IPS-15b (cell line): Measurements from ENCODE around the gene ATP10B.
A peak's percentile ranks its signal among the peaks of the same experiment; 100 is the strongest.

Experiments
- H3K27me3 ChIP-seq: one replicate; pipeline ENCODE4 v1.6.1; 2013; ENCODE audit warnings: low read length; ENCODE audit not compliant: control insufficient read depth, insufficient read depth
- H3K36me3 ChIP-seq: one replicate; pipeline ENCODE4 v1.6.1; 2013; ENCODE audit warnings: low read length; ENCODE audit not compliant: control insufficient read depth, insufficient read depth
- H3K4me1 ChIP-seq: one replicate; pipeline ENCODE4 v1.6.1; 2013; ENCODE audit warnings: mild to moderate bottlenecking, low read length; ENCODE audit not compliant: control insufficient read depth, insufficient read depth
- H3K4me3 ChIP-seq: one replicate; pipeline ENCODE4 v1.5.1; 2013; ENCODE audit warnings: low read depth, low read length
- H3K9ac ChIP-seq: one replicate; pipeline ENCODE4 v1.6.1; 2013; ENCODE audit warnings: low read depth, mild to moderate bottlenecking, low read length
- H3K9me3 ChIP-seq: one replicate; pipeline ENCODE4 v1.6.1; 2013; ENCODE audit warnings: mild to moderate bottlenecking, low read length; ENCODE audit not compliant: control insufficient read depth, insufficient read depth

Gene ATP10B

GRCh38 chr5:160702311-160702803 is 149.7 kb downstream of the ATP10B start:
- no peaks in the 10 kb centered on the region for H3K27me3 ChIP-seq
- no peaks in the 10 kb centered on the region for H3K36me3 ChIP-seq
- H3K9ac ChIP-seq, result no peak overlapping the region
- H3K9me3 ChIP-seq, result no peaks in the 10 kb centered on the region
- H3K4me1 ChIP-seq, result no peaks in the 10 kb centered on the region
- no peak overlapping the region for H3K4me3 ChIP-seq

- Histone ChIP-seq H3K9ac (no peak overlapping the region), H3K36me3 (no peaks in the 10 kb centered on the region), H3K27me3 (no peaks in the 10 kb centered on the region), H3K9me3 (no peaks in the 10 kb centered on the region), H3K4me1 (no peaks in the 10 kb centered on the region), H3K4me3 (no peak overlapping the region)
Observed at GRCh38 chr5:160701403-160701802, 150.6 kb downstream of the ATP10B start.

- no peaks in the 10 kb centered on the region for H3K27me3 ChIP-seq
- H3K4me3 ChIP-seq, result no peak overlapping the region
- no peaks in the 10 kb centered on the region for H3K36me3 ChIP-seq
- H3K9me3 ChIP-seq, result no peaks in the 10 kb centered on the region
- no peak overlapping the region for H3K9ac ChIP-seq
- no peaks in the 10 kb centered on the region for H3K4me1 ChIP-seq
Observed at GRCh38 chr5:160699301-160699700, 152.7 kb downstream of the ATP10B start.

- H3K9ac ChIP-seq, result no peak overlapping the region
- H3K4me3 ChIP-seq, result no peak overlapping the region
- H3K27me3 ChIP-seq, result no peaks in the 10 kb centered on the region
- no peaks in the 10 kb centered on the region for H3K4me1 ChIP-seq
- H3K36me3 ChIP-seq, result no peaks in the 10 kb centered on the region
- H3K9me3 ChIP-seq, result no peaks in the 10 kb centered on the region
Observed at GRCh38 chr5:160697281-160697680, 154.7 kb downstream of the ATP10B start.

- Histone ChIP-seq H3K36me3 (no peaks in the 10 kb centered on the region), H3K9me3 (no peaks in the 10 kb centered on the region), H3K27me3 (no peaks in the 10 kb centered on the region), H3K4me3 (no peak overlapping the region), H3K4me1 (no peaks in the 10 kb centered on the region), H3K9ac (no peak overlapping the region)
Observed at GRCh38 chr5:160694896-160695295, 157.1 kb downstream of the ATP10B start.

- Histone ChIP-seq H3K27me3 (no peaks in the 10 kb centered on the region), H3K4me1 (no peaks in the 10 kb centered on the region), H3K36me3 (no peaks in the 10 kb centered on the region), H3K9ac (no peak overlapping the region), H3K9me3 (no peaks in the 10 kb centered on the region), H3K4me3 (no peak overlapping the region)
Observed at GRCh38 chr5:160693831-160694465, 158.1 kb downstream of the ATP10B start.

- Histone ChIP-seq H3K9me3 (no peaks in the 10 kb centered on the region), H3K27me3 (no peaks in the 10 kb centered on the region), H3K36me3 (no peaks in the 10 kb centered on the region), H3K4me3 (no peak overlapping the region), H3K9ac (no peak overlapping the region), H3K4me1 (no peaks in the 10 kb centered on the region)
Observed at GRCh38 chr5:160692271-160692670, 159.7 kb downstream of the ATP10B start.

- no peaks in the 10 kb centered on the region for H3K9me3 ChIP-seq
- no peaks in the 10 kb centered on the region for H3K36me3 ChIP-seq
- H3K9ac ChIP-seq, result no peak overlapping the region
- no peaks in the 10 kb centered on the region for H3K27me3 ChIP-seq
- H3K4me1 ChIP-seq, result no peaks in the 10 kb centered on the region
- no peak overlapping the region for H3K4me3 ChIP-seq
Observed at GRCh38 chr5:160685695-160686094, 166.3 kb downstream of the ATP10B start.

GRCh38 chr5:160685219-160685618 is 166.8 kb downstream of the ATP10B start:
- Histone ChIP-seq H3K4me1 (no peaks in the 10 kb centered on the region), H3K9me3 (no peaks in the 10 kb centered on the region), H3K4me3 (no peak overlapping the region), H3K36me3 (no peaks in the 10 kb centered on the region), H3K9ac (no peak overlapping the region), H3K27me3 (no peaks in the 10 kb centered on the region)

GRCh38 chr5:160679567-160680309 is 172.3 kb downstream of the ATP10B start:
- H3K4me3 ChIP-seq, result no peak overlapping the region
- H3K4me1 ChIP-seq, result no peaks in the 10 kb centered on the region
- no peaks in the 10 kb centered on the region for H3K9me3 ChIP-seq
- no peaks in the 10 kb centered on the region for H3K27me3 ChIP-seq
- no peaks in the 10 kb centered on the region for H3K36me3 ChIP-seq
- H3K9ac ChIP-seq, result no peak overlapping the region

GRCh38 chr5:160675988-160676387 is 176.0 kb downstream of the ATP10B start:
- no peaks in the 10 kb centered on the region for H3K27me3 ChIP-seq
- no peaks in the 10 kb centered on the region for H3K36me3 ChIP-seq
- no peaks in the 10 kb centered on the region for H3K4me1 ChIP-seq
- no peak overlapping the region for H3K9ac ChIP-seq
- H3K9me3 ChIP-seq, result no peaks in the 10 kb centered on the region
- no peak overlapping the region for H3K4me3 ChIP-seq

- Histone ChIP-seq H3K9me3 (no peaks in the 10 kb centered on the region), H3K9ac (peak overlapping the region; percentile 12), H3K27me3 (no peaks in the 10 kb centered on the region), H3K36me3 (no peaks in the 10 kb centered on the region), H3K4me3 (no peak overlapping the region), H3K4me1 (no peaks in the 10 kb centered on the region)
Observed at GRCh38 chr5:160674901-160675300, 177.1 kb downstream of the ATP10B start.
